B cell (primary cell): ENCODE measurements around the gene SIRT7. TPM values are rescaled to one million over a fixed set of nuclear protein-coding genes. Genes with fewer than 3 reads are reported as not detected.

Experiments used
- ATAC-seq: fragments of 200-7000 bp; cut with Tn5 transposase; one replicate; pipeline ENCODE4 v1.10.0; 2021; ENCODE audit warnings: low read depth, mild to moderate bottlenecking, moderate number of reproducible peaks, moderate library complexity
- CTCF ChIA-PET: fragments of 350-600 bp; sonication (Branson Sonifier 250); formaldehyde crosslinking; loops from one replicate; lab custom pipeline; 2021; ENCODE audit warnings: antibody characterized with exemption, inconsistent platforms; lab: Charles Lee
- POLR2A ChIA-PET: fragments of 350-600 bp; sonication (Branson Sonifier 250); formaldehyde crosslinking; loops from one replicate; lab custom pipeline; 2021; ENCODE audit warnings: antibody characterized with exemption; lab: Charles Lee
- DNase-seq: peaks from one replicate; pipeline ENCODE4 v3.0.0; 2013
- H2AFZ ChIP-seq: 2 replicates; pipeline ENCODE4 v1.6.1; 2012; ENCODE audit warnings: mild to moderate bottlenecking, low read depth, low read length; ENCODE audit not compliant: insufficient read depth, poor library complexity, severe bottlenecking
- H3K27ac ChIP-seq, 2 donors: 1 replicate in 1 of 2; 2 replicates in 1 of 2; pipeline ENCODE4 v1.5.1; 2012 to 2013; ENCODE audit warnings: low read length in 2 of 2, mild to moderate bottlenecking in 2 of 2, moderate library complexity in 1 of 2
- H3K27me3 ChIP-seq, 4 experiments: fragments of 200-600 bp in 1 of 4; sonication (generic) in 1 of 4; replicated peaks in 1 of 4; 1 replicate in 2 of 4; 2 replicates in 2 of 4; pipeline versions ENCODE4 v1.6.1 to v1.7.0; 2013 to 2016; ENCODE audit warnings: low read length in 3 of 4, mild to moderate bottlenecking in 2 of 4, mixed read lengths in 1 of 4, moderate library complexity in 1 of 4; ENCODE audit not compliant: insufficient read depth in 4 of 4, control insufficient read depth in 3 of 4; ENCODE audit errors: control extremely low read depth in 1 of 4
- H3K36me3 ChIP-seq, 2 experiments: replicated peaks in 1 of 2; 1 replicate in 1 of 2; 2 replicates in 1 of 2; pipeline versions ENCODE4 v1.6.1 to v1.7.1; 2013; ENCODE audit warnings: low read length in 1 of 2; ENCODE audit not compliant: insufficient read depth in 2 of 2, control insufficient read depth in 1 of 2; ENCODE audit errors: control extremely low read depth in 1 of 2, extremely low read depth in 1 of 2
- H3K4me1 ChIP-seq, 2 donors: fragments of 200-600 bp in 1 of 2; sonication (generic) in 1 of 2; 1 replicate in 1 of 2; 2 replicates in 1 of 2; pipeline versions ENCODE4 v1.5.1 to v1.6.1; 2013 to 2017; ENCODE audit warnings: low read length in 2 of 2; ENCODE audit not compliant: control insufficient read depth in 2 of 2, insufficient read depth in 2 of 2
- H3K4me2 ChIP-seq: replicated peaks from 2 replicates; pipeline ENCODE3; 2012; ENCODE audit warnings: mild to moderate bottlenecking, low read depth, low read length; ENCODE audit not compliant: poor library complexity, severe bottlenecking
- H3K4me3 ChIP-seq, 5 experiments: fragments of 200-600 bp in 1 of 5; sonication (generic) in 1 of 5; 1 replicate in 3 of 5; 2 replicates in 2 of 5; pipeline versions ENCODE4 v1.5.1 to v1.7.0; 2011 to 2016; ENCODE audit warnings: low read length in 4 of 5, mild to moderate bottlenecking in 4 of 5, low read depth in 2 of 5, control low read depth in 1 of 5, moderate library complexity in 1 of 5; ENCODE audit not compliant: insufficient read depth in 1 of 5; ENCODE audit errors: control extremely low read depth in 1 of 5, extremely low read depth in 1 of 5
- H3K79me2 ChIP-seq: fragments of 200-600 bp; sonication (generic); one replicate; pipeline ENCODE4 v1.6.0; 2016; ENCODE audit warnings: low read length; ENCODE audit not compliant: control insufficient read depth, insufficient read depth
- H3K9ac ChIP-seq: fragments of 200-600 bp; sonication (generic); 2 replicates; pipeline ENCODE4 v1.6.1; 2017; ENCODE audit warnings: mild to moderate bottlenecking, low read length, moderate library complexity
- H3K9me3 ChIP-seq, 3 donors: one replicate each; pipeline versions ENCODE4 v1.6.1 to v1.7.1; 2013; ENCODE audit warnings: low read length in 2 of 3; ENCODE audit not compliant: control insufficient read depth in 2 of 3, insufficient read depth in 1 of 3; ENCODE audit errors: control extremely low read depth in 1 of 3
- H4K20me1 ChIP-seq: 2 replicates; pipeline ENCODE4 v1.6.0; 2012; ENCODE audit warnings: mild to moderate bottlenecking, low read length; ENCODE audit not compliant: insufficient read depth, control insufficient read depth, poor library complexity, severe bottlenecking
- H3K27ac Mint-ChIP-seq: one replicate; pipeline ENCODE4 v1.8.0; 2021; ENCODE audit warnings: mixed read lengths
- H3K27me3 Mint-ChIP-seq: one replicate; pipeline ENCODE4 v1.8.0; 2021; ENCODE audit warnings: mixed read lengths
- H3K4me1 Mint-ChIP-seq: one replicate; pipeline ENCODE4 v1.8.0; 2021; ENCODE audit warnings: mixed read lengths
- H3K4me3 Mint-ChIP-seq: one replicate; pipeline ENCODE4 v1.8.0; 2021; ENCODE audit warnings: mixed read lengths
- H3K9me3 Mint-ChIP-seq: one replicate; pipeline ENCODE4 v1.8.0; 2022; ENCODE audit warnings: mixed read lengths; ENCODE audit not compliant: insufficient read depth
- EZH2 ChIP-seq: IDR thresholded peaks from 2 replicates; pipeline ENCODE4 v1.6.1; 2012; ENCODE audit warnings: borderline replicate concordance, low read depth, mild to moderate bottlenecking, moderate library complexity, low read length; ENCODE audit not compliant: insufficient read depth, poor library complexity, severe bottlenecking
- WGBS: methylation state at CpG from one replicate; pipeline ENCODE4 v1.1.5; 2013; ENCODE audit warnings: missing lambda C conversion rate; ENCODE audit not compliant: insufficient coverage; 5-methylcytosine and 5-hydroxymethylcytosine counted together
- intact Hi-C: fragments of 100-400 bp; cut with micrococcal nuclease; formaldehyde crosslinking; loops from one replicate; pipeline ENCODE4 v1.10.0; 2022
- polyA plus RNA-seq: library from polyadenylated mRNA; depleted of rRNA; stranded (reverse); fragments of >200 nt; gene quantifications from 2 replicates; pipeline ENCODE4 v1.2.3, GENCODE V29; 2012
- total RNA-seq, 2 donors: library from RNA; stranded (reverse); fragments of 120-200 nt in 1 of 2; gene quantifications; 1 replicate in 1 of 2; 2 replicates in 1 of 2; pipeline versions ENCODE4 v1.2.3 to v1.2.4, GENCODE V29; 2013 to 2022
- TF ChIP-seq, protein P1 (sequence below): fragments of 200-600 bp; IDR thresholded peaks from one replicate; pipeline ENCODE4 v1.8.0; 2022; ENCODE audit warnings: antibody characterized with exemption, mild to moderate bottlenecking

The SIRT7 gene
- total and polyA plus RNA-seq, 2 donors (not counting 1 experiment from before 2014, with no cell fraction given) = 77.2 to 82.7 TPM

DNA sequence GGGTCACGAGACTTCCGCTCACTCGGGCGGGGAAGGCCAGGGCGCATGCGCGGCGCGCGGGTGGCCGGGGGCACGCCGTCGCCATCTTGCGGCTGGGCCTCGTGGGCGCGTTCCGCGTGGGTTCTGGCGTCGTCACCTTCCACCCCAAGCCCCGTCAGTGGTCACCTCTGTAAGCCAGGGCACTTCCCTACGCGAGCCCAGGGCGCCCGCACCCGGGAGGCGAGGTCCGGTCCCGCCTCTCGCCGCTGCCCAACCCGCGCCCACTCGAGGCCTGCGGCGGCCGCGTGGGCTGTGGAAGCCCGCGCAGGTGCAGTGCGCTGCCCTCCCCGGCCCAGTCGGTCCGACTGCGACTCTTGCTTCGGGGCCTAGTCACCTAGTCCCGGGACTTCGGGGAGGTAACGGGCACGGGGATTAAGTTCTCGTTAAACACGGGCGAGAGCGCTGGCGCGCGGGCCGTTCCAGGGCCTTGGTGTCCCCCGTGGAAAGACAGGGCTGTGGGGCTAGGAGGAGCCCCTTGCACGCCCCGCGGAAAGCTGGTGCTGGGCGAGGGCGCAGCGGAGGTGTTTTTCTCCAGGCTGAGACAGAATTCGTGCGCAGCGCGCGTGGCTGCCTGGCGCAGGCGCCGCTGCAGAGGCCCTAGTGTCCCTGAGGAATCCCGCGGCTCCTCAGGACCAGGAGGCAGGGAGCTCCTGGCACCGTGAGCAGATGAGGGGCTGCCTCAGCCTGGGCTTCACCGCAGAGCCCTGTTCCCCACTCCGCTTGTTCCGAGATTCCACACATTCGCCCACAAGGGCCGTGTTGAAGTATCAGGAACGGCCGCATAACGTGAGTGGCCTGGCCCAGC, 46.4 kb downstream of the SIRT7 start:
- Histone ChIP-seq H3K9me3 (no peaks in the 10 kb centered on the region), H2AFZ (peak overlapping the region; percentile 98), H3K4me3 (peak overlapping the region; percentile 27 to 90 (median 84)), H3K79me2 (peaks cover 48% of the 10 kb centered on the region), H3K27ac (peak overlapping the region; percentile 90 to 99), H3K4me1 (peaks cover 22 to 39% of the 10 kb centered on the region in 2 donors), H3K4me2 (peak overlapping the region; percentile 99), H3K9ac (peak overlapping the region; percentile 97), H3K27me3 (no peaks in the 10 kb centered on the region), H4K20me1 (peaks cover 41% of the 10 kb centered on the region), H3K36me3 (peaks cover 1 to 23% of the 10 kb centered on the region in 2 experiments)
- ATAC-seq (peak; percentile 2), DNase-seq (peak; percentile 96)
- intact Hi-C loops = loop anchor here (1.0 to 2.0 kb wide), 5 partner anchors 11 to 152 kb away; partner anchors contain the start of genes LRRC45, MAFG, MCRIP1 and P4HB
- under 1% methylated on average over 86 of the region's 86 CpGs for WGBS
- H3K9me3 Mint-ChIP-seq = no peaks in the 10 kb centered on the region
- peaks cover 32% of the 10 kb centered on the region for H3K4me1 Mint-ChIP-seq
- no peaks in the 10 kb centered on the region for H3K27me3 Mint-ChIP-seq
- peak overlapping the region; percentile 89 for H3K4me3 Mint-ChIP-seq
- peak overlapping the region; percentile 98 for H3K27ac Mint-ChIP-seq
- no peak for TF ChIP-seq EZH2
- TF ChIP-seq, protein P1, sequence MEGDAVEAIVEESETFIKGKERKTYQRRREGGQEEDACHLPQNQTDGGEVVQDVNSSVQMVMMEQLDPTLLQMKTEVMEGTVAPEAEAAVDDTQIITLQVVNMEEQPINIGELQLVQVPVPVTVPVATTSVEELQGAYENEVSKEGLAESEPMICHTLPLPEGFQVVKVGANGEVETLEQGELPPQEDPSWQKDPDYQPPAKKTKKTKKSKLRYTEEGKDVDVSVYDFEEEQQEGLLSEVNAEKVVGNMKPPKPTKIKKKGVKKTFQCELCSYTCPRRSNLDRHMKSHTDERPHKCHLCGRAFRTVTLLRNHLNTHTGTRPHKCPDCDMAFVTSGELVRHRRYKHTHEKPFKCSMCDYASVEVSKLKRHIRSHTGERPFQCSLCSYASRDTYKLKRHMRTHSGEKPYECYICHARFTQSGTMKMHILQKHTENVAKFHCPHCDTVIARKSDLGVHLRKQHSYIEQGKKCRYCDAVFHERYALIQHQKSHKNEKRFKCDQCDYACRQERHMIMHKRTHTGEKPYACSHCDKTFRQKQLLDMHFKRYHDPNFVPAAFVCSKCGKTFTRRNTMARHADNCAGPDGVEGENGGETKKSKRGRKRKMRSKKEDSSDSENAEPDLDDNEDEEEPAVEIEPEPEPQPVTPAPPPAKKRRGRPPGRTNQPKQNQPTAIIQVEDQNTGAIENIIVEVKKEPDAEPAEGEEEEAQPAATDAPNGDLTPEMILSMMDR = peak; percentile 50
- ChIA-PET POLR2A (interaction anchor here (0.6 to 2.5 kb wide), 4 partner anchors 11 to 359 kb away, joined by 3 to 15 read pairs (median 3); partner anchors contain the start of genes ANAPC11 and P4HB), CTCF (interaction anchor here (2.0 kb wide), 1 partner anchor 11 kb away, joined by 7 read pairs; the partner anchor contains the start of gene P4HB)
